AG09319 (cell line): ENCODE data around the gene ZNF593OS.

Source experiments
- DNase-seq: peaks from one replicate; pipeline ENCODE4 v3.0.0-alpha.2; 2010; ENCODE audit warnings: low read depth; ENCODE audit errors: extremely low read depth
- CTCF ChIP-seq: IDR thresholded peaks from 2 replicates; pipeline ENCODE4 v1.5.1; 2011; ENCODE audit warnings: low read depth, mild to moderate bottlenecking, inconsistent platforms, low read length, moderate library complexity

Gene ZNF593OS

GRCh38 chr1:26163684-26164035 is 8.0 kb downstream of the ZNF593OS start:
- no peak for TF ChIP-seq CTCF

DNA sequence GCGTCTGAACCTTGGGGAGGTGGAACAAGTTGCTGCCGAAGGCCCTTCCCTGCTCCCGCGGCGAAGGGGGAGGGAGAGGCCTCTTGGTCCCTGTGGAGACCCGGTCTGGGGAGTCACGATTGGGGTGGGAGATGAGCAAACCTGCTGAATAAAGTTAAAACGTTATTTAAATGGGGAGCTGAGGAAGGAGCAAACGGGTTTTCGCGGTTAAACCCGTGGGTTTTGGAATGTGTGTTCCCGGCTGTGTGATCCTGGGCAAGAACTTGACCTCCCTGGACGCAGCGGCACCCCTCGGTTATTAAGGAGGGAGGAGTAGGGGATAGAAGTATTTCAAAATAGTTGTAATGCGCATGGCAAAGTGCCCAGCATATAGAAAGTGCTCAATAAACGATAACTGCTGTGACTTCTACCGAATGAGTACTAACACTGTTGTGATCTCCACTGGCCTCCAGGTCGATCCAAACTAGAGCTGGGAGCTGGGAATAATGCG is 9.4 kb downstream of the ZNF593OS start:
- no peak for DNase-seq
- TF ChIP-seq CTCF, result no peak

More at GRCh38 chr1:26163684-26164035, 8.0 kb downstream of the ZNF593OS start:
- no peak for DNase-seq

- DNase-seq, result no peak
- no peak; the same call in 1 of the 2 replicates for TF ChIP-seq CTCF
These were observed 10.0 kb downstream of the ZNF593OS start for GRCh38 chr1:26161415-26162219.

GRCh38 chr1:26160527-26161414 is 10.9 kb downstream of the ZNF593OS start:
- TF ChIP-seq CTCF, result no peak
- DNase-seq, result no peak

GRCh38 chr1:26159743-26160039 is 11.9 kb downstream of the ZNF593OS start:
- TF ChIP-seq CTCF, result no peak
- no peak for DNase-seq

- TF ChIP-seq CTCF, result no peak
- DNase-seq, result no peak
These were observed 12.5 kb downstream of the ZNF593OS start, which contains the start of gene FAM110D for GRCh38 chr1:26158908-26159742. Gene FAM110D (plus strand): TSS chr1:26159079. CDS start chr1:26161292, 2,213 bp downstream.
